NCI-H345 treated with DMSO at 0.1 percent for 48 hours (cell line): ENCODE results near the gene KLK2.

Source experiments
- DNase-seq: peaks from one replicate; lab custom pipeline; 2025; ENCODE audit not compliant: unreplicated experiment; lab: John Stamatoyannopoulos, UW

Gene KLK2

GRCh38 chr19:50921426-50922316, 48.4 kb downstream of the KLK2 start:
- DNase-seq = peak; percentile 33

- peak; percentile 70 for DNase-seq
These were observed 49.1 kb downstream of the KLK2 start for GRCh38 chr19:50922317-50922853.

- DNase-seq = no peak
These were observed 51.3 kb downstream of the KLK2 start for GRCh38 chr19:50924586-50924985.

GRCh38 chr19:50925734-50926133, 52.5 kb downstream of the KLK2 start:
- no peak for DNase-seq

- DNase-seq = no peak
These were observed 52.9 kb downstream of the KLK2 start for GRCh38 chr19:50926144-50926543.

GRCh38 chr19:50928831-50929230, 55.6 kb downstream of the KLK2 start:
- DNase-seq = no peak
